HG03196 (cell line): ENCODE data around the gene MKLN1.
"Not testable (repeated sequence)": the region's sequence is repeated elsewhere in the genome, so short reads cannot be mapped to it uniquely, and the experiment has no call there.

ENCODE experiments used
- ATAC-seq: cut with Tn5 transposase; IDR thresholded peaks from one replicate; pipeline ENCODE4 v1.9.1; 2021; ENCODE audit not compliant: unreplicated experiment

MKLN1 gene

GRCh38 chr7:131307627-131308026, 20.0 kb upstream of the MKLN1 start:
- no peak for ATAC-seq

- ATAC-seq, result no peak
Observed at GRCh38 chr7:131312838-131313237, 14.8 kb upstream of the MKLN1 start.

GRCh38 chr7:131320603-131321002, 7.1 kb upstream of the MKLN1 start:
- no peak for ATAC-seq

GRCh38 chr7:131321656-131322055, 6.0 kb upstream of the MKLN1 start:
- no peak for ATAC-seq

- no peak for ATAC-seq
Observed at GRCh38 chr7:131322061-131322460, 5.6 kb upstream of the MKLN1 start.

GRCh38 chr7:131322861-131323260, 4.8 kb upstream of the MKLN1 start:
- no peak for ATAC-seq

- ATAC-seq, result no peak
Observed at GRCh38 chr7:131325179-131325840, 2.4 kb upstream of the MKLN1 start.

- ATAC-seq, result no peak
Observed at GRCh38 chr7:131326576-131326975, 1.1 kb upstream of the MKLN1 start.

- peak; percentile 8 for ATAC-seq
Observed at GRCh38 chr7:131327049-131327625, 539 bp upstream of the MKLN1 start.

- ATAC-seq, result no peak
Observed at GRCh38 chr7:131328377-131329175, 900 bp downstream of the MKLN1 start.

- ATAC-seq, result no peak
Observed at GRCh38 chr7:131329176-131329570, 1.5 kb downstream of the MKLN1 start.

GRCh38 chr7:131330299-131330698, 2.6 kb downstream of the MKLN1 start:
- no peak for ATAC-seq

GRCh38 chr7:131331806-131332205, 4.1 kb downstream of the MKLN1 start:
- ATAC-seq, result no peak

GRCh38 chr7:131332729-131333128, 5.1 kb downstream of the MKLN1 start:
- ATAC-seq, result not testable (repeated sequence)

- no peak for ATAC-seq
Observed at GRCh38 chr7:131335639-131336381, 8.1 kb downstream of the MKLN1 start.

- no peak for ATAC-seq
Observed at GRCh38 chr7:131336956-131337355, 9.3 kb downstream of the MKLN1 start.

- ATAC-seq, result no peak
Observed at GRCh38 chr7:131338173-131338572, 10.5 kb downstream of the MKLN1 start.

- no peak for ATAC-seq
Observed at GRCh38 chr7:131338691-131339390, 11.2 kb downstream of the MKLN1 start.

GRCh38 chr7:131341690-131342089, 14.0 kb downstream of the MKLN1 start:
- ATAC-seq, result no peak

GRCh38 chr7:131342864-131343442, 15.3 kb downstream of the MKLN1 start:
- ATAC-seq, result no peak
